HepG2 (cell line): ENCODE data around the gene PRR11. TPM values are rescaled to one million over a fixed set of nuclear protein-coding genes. Genes with fewer than 3 reads are reported as not detected.

Experiments
- ATAC-seq: fragments of 200-7000 bp; cut with Tn5 transposase; 3 replicates; pipeline ENCODE4 v1.9.1; 2020; ENCODE audit warnings: mild to moderate bottlenecking, moderate library complexity
- BruUV-seq: library from RNA; stranded (reverse); fragments of 400-500 nt; replicated peaks from 2 replicates; lab custom pipeline; 2021; lab: Mats Ljungman, UMichigan
- CTCF ChIA-PET: fragments of 300-600 bp; formaldehyde crosslinking; extraction: SDS; loops from one replicate; lab custom pipeline; 2021; ENCODE audit warnings: low total read pairs, inconsistent platforms, low intra/inter-chr PET ratio; lab: Yijun Ruan, JAX
- POLR2A ChIA-PET: fragments of 350-600 bp; sonication (Branson Sonifier 250); formaldehyde crosslinking; loops from one replicate; lab custom pipeline; 2020; ENCODE audit warnings: antibody characterized with exemption, inconsistent platforms; lab: Yijun Ruan, JAX
- DNase-seq: peaks from one replicate; pipeline ENCODE4 v3.0.0-alpha.2; 2015; ENCODE audit warnings: low spot score
- FAIRE-seq: peaks from 3 replicates; lab custom pipeline; 2011; peaks lifted over from hg19 to GRCh38; lab: Jason Lieb, UNC
- H2AFZ ChIP-seq: one replicate; pipeline ENCODE4 v1.6.1; 2011; ENCODE audit warnings: low read length, inconsistent platforms
- H3K27ac ChIP-seq: fragments of 300-600 bp; 3 replicates; pipeline ENCODE4 v1.8.0; 2011; ENCODE audit warnings: mixed run types, mild to moderate bottlenecking, mixed read lengths, low read length, inconsistent platforms; ENCODE audit not compliant: insufficient read depth; ENCODE audit errors: extremely low read length
- H3K27me3 ChIP-seq, 2 experiments: fragments of 200-600 bp in 1 of 2; 2 replicates in 1 of 2; 3 replicates in 1 of 2; pipeline versions ENCODE4 v1.6.0 to v1.8.0; 2011; ENCODE audit warnings: low read length in 2 of 2, mild to moderate bottlenecking in 2 of 2, moderate library complexity in 2 of 2, inconsistent platforms in 1 of 2; ENCODE audit not compliant: insufficient read depth in 2 of 2, control insufficient read depth in 1 of 2
- H3K36me3 ChIP-seq, 2 experiments: fragments of 200-600 bp in 1 of 2; replicated peaks in 1 of 2; 2 replicates in 1 of 2; 3 replicates in 1 of 2; pipeline versions ENCODE4 v1.5.1 to v1.8.0; 2011; ENCODE audit warnings: low read length in 2 of 2, inconsistent platforms in 1 of 2; ENCODE audit not compliant: insufficient read depth in 2 of 2, control insufficient read depth in 1 of 2
- H3K4me1 ChIP-seq: 2 replicates; pipeline ENCODE4 v1.5.1; 2012; ENCODE audit warnings: low read length, inconsistent platforms; ENCODE audit not compliant: insufficient read depth
- H3K4me2 ChIP-seq: 2 replicates; pipeline ENCODE4 v1.6.0; 2011; ENCODE audit warnings: low read depth, low read length, inconsistent platforms
- H3K4me3 ChIP-seq, 3 experiments: fragments of 200-600 bp in 1 of 3; sonication (generic), shearing (Covaris generic) in 1 of 3; replicated peaks in 1 of 3; 2 replicates each; pipeline ENCODE4 v1.5.1; 2011 to 2016; ENCODE audit warnings: low read length in 3 of 3, inconsistent platforms in 2 of 3, low read depth in 2 of 3, mild to moderate bottlenecking in 2 of 3, control low read depth in 1 of 3, mixed read lengths in 1 of 3; ENCODE audit not compliant: insufficient read depth in 1 of 3
- H3K79me2 ChIP-seq: one replicate; pipeline ENCODE4 v1.6.1; 2011; ENCODE audit warnings: low read length, inconsistent platforms; ENCODE audit not compliant: insufficient read depth
- H3K9ac ChIP-seq: 2 replicates; pipeline ENCODE4 v1.6.0; 2011; ENCODE audit warnings: mild to moderate bottlenecking, low read depth, low read length, inconsistent platforms; ENCODE audit not compliant: insufficient read depth
- H3K9me3 ChIP-seq: 2 replicates; pipeline ENCODE4 v1.5.1; 2012; ENCODE audit warnings: mild to moderate bottlenecking, low read length
- H4K20me1 ChIP-seq: 2 replicates; pipeline ENCODE4 v1.6.0; 2011; ENCODE audit warnings: inconsistent platforms, mild to moderate bottlenecking, low read length, moderate library complexity; ENCODE audit not compliant: insufficient read depth
- MTF2 ChIP-seq: sonication (generic); formaldehyde crosslinking; IDR thresholded peaks from 2 replicates; pipeline ENCODE4 v1.5.0; 2020; ENCODE audit warnings: missing genetic modification reagents, borderline replicate concordance
- NR2C2 ChIP-seq: sonication (generic); formaldehyde crosslinking; IDR thresholded peaks from 2 replicates; pipeline ENCODE4 v1.4.0; 2020; ENCODE audit warnings: missing genetic modification reagents, mild to moderate bottlenecking, moderate library complexity, borderline replicate concordance
- NR2F1 ChIP-seq, 2 experiments: fragments of 450-650 bp in 1 of 2; formaldehyde crosslinking in 1 of 2; IDR thresholded peaks; 2 replicates each; pipeline versions ENCODE4 v1.5.0 to v1.6.1; 2016 to 2020; ENCODE audit warnings: mild to moderate bottlenecking in 1 of 2, missing compliant biosample characterization in 1 of 2, missing genetic modification reagents in 1 of 2, moderate library complexity in 1 of 2
- ZNF234 ChIP-seq: sonication (generic); formaldehyde crosslinking; conservative IDR thresholded peaks from 2 replicates; pipeline ENCODE4 v1.5.1; 2020; ENCODE audit warnings: mild to moderate bottlenecking, missing genetic modification reagents
- ZNF296 ChIP-seq: sonication (generic); formaldehyde crosslinking; conservative IDR thresholded peaks from 2 replicates; pipeline ENCODE4 v1.5.0; 2020; ENCODE audit warnings: mild to moderate bottlenecking, missing genetic modification reagents
- ZNF558 ChIP-seq: sonication (generic); formaldehyde crosslinking; IDR thresholded peaks from 2 replicates; pipeline ENCODE4 v1.9.0; 2022; ENCODE audit warnings: mild to moderate bottlenecking, missing genetic modification reagents, borderline replicate concordance
- WGBS: methylation state at CpG from one replicate; pipeline ENCODE4 v1.1.6; 2017; ENCODE audit warnings: low lambda C conversion rate; 5-methylcytosine and 5-hydroxymethylcytosine counted together
- in situ Hi-C: cut with HindIII; loops from 2 replicates; pipeline ENCODE4 v1.10.0; 2017; ENCODE audit warnings: low pct_unique_long_range_greater_than_20kb; ENCODE audit not compliant: extremely low pct_ligation_motif_present
- intact Hi-C: fragments of 100-400 bp; cut with micrococcal nuclease; formaldehyde crosslinking; loops from one replicate; pipeline ENCODE4 v1.10.0; 2022; ENCODE audit not compliant: unreplicated experiment
- polyA plus RNA-seq, 8 experiments: library from polyadenylated mRNA; depleted of rRNA in 3 of 8; stranded (reverse) in 7 of 8; unstranded in 1 of 8; fragments of >200 nt; fragmentation: Illumina TruSeq in 4 of 8; extraction: Trizol in 4 of 8; gene quantifications; 2 replicates each; pipeline versions ENCODE4 v1.2.1 to v1.2.3, GENCODE V29; 2011 to 2016; ENCODE audit warnings: low read depth in 4 of 8, missing spikeins in 1 of 8, mixed read lengths in 1 of 8; ENCODE audit not compliant: insufficient read depth in 1 of 8
- total RNA-seq, 5 experiments: library from RNA; depleted of rRNA; stranded (reverse); fragments of >200 nt; fragmentation: Illumina TruSeq; extraction: Trizol; gene quantifications; 2 replicates each; pipeline ENCODE4 v1.2.3, GENCODE V29; 2016; ENCODE audit warnings: low read depth in 1 of 5
- TF ChIP-seq, protein P1 (sequence below): sonication (generic); formaldehyde crosslinking; IDR thresholded peaks from 2 replicates; pipeline ENCODE4 v1.4.0; 2020; ENCODE audit warnings: missing genetic modification reagents
- TF ChIP-seq, protein P2 (sequence below): sonication (generic); formaldehyde crosslinking; IDR thresholded peaks from 2 replicates; pipeline ENCODE4 v1.9.0; 2022; ENCODE audit warnings: missing genetic modification reagents, mild to moderate bottlenecking, borderline replicate concordance

Gene PRR11
- total and polyA plus RNA-seq, 2 of the 13 experiments (the other 11 are each of a cell fraction or from before 2014, with no cell fraction given): 35.7 to 39.2 TPM

DNA sequence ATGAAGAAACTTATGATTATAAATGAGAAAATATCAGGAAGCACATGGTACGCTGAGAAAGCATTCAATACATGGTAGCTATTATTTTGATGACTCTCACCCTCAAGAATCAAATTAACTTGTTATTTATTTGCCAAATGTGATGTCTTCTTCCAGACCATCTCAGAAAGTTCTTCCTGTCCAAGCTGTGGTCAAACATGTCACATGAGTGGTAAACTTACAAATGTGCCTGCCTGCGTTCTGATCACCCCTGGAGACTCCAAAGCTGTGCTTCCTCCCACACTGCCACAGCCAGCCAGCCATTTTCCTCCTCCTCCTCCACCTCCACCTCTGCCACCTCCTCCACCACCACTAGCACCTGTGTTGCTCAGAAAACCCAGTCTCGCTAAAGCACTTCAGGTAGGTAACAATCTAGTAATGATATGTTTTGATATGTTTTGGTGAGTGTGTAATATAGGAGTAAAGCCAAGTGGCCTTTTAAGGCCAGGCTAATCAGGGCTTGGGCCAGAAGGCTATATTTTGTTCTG is 37.9 kb downstream of the PRR11 start:
- 100% methylated on average over 3 of the region's 3 CpGs for WGBS
- ATAC-seq (no peak), DNase-seq (no peak)
- no peaks in the 10 kb centered on the region for H3K79me2 ChIP-seq
- no peak overlapping the region for H3K4me3 ChIP-seq
- no TSS peak for BruUV-seq
- TF ChIP-seq NR2F1 (CRISPR knock-in tag; IDR thresholded peaks at IDR 0.05) (no peak), MTF2 (CRISPR knock-in tag) (no peak), ZNF296 (CRISPR knock-in tag) (no peak), ZNF558 (no peak), NR2C2 (no peak), ZNF234 (no peak)
- TF ChIP-seq, protein P1, sequence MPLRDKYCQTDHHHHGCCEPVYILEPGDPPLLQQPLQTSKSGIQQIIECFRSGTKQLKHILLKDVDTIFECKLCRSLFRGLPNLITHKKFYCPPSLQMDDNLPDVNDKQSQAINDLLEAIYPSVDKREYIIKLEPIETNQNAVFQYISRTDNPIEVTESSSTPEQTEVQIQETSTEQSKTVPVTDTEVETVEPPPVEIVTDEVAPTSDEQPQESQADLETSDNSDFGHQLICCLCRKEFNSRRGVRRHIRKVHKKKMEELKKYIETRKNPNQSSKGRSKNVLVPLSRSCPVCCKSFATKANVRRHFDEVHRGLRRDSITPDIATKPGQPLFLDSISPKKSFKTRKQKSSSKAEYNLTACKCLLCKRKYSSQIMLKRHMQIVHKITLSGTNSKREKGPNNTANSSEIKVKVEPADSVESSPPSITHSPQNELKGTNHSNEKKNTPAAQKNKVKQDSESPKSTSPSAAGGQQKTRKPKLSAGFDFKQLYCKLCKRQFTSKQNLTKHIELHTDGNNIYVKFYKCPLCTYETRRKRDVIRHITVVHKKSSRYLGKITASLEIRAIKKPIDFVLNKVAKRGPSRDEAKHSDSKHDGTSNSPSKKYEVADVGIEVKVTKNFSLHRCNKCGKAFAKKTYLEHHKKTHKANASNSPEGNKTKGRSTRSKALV (CRISPR knock-in tag): no peak
- TF ChIP-seq, protein P2, sequence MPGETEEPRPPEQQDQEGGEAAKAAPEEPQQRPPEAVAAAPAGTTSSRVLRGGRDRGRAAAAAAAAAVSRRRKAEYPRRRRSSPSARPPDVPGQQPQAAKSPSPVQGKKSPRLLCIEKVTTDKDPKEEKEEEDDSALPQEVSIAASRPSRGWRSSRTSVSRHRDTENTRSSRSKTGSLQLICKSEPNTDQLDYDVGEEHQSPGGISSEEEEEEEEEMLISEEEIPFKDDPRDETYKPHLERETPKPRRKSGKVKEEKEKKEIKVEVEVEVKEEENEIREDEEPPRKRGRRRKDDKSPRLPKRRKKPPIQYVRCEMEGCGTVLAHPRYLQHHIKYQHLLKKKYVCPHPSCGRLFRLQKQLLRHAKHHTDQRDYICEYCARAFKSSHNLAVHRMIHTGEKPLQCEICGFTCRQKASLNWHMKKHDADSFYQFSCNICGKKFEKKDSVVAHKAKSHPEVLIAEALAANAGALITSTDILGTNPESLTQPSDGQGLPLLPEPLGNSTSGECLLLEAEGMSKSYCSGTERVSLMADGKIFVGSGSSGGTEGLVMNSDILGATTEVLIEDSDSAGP (CRISPR knock-in tag): no peak
- TF ChIP-seq, all 625 proteins: peak for 0
- intact Hi-C loops (no loop called here), in situ Hi-C loops (no loop called here)
- Histone ChIP-seq H3K27ac (no peak overlapping the region), H3K4me2 (no peak overlapping the region), H3K4me1 (no peaks in the 10 kb centered on the region), H3K9me3 (no peaks in the 10 kb centered on the region), H4K20me1 (no peaks in the 10 kb centered on the region), H3K9ac (no peak overlapping the region), H2AFZ (no peak overlapping the region), H3K36me3 (peaks cover 20 to 69% of the 10 kb centered on the region in 2 experiments), H3K27me3 (no peaks in the 10 kb centered on the region; a peak in 1 of 5 replicates)
- ChIA-PET POLR2A (no interaction called here), CTCF (no interaction called here)
- FAIRE-seq: no peak
